PFSK-1 (cell line): Measurements from ENCODE around the gene PIEZO2.

Experiments used
- FOXP2 ChIP-seq: optimal IDR thresholded peaks from 2 replicates; pipeline ENCODE3; 2011; ENCODE audit warnings: borderline replicate concordance, control low read depth, inconsistent platforms; ENCODE audit not compliant: insufficient read depth; ENCODE audit errors: extremely low read length, extremely low read depth
- POLR2AphosphoS5 ChIP-seq: IDR thresholded peaks from 2 replicates; pipeline ENCODE4 v1.6.1; 2012; ENCODE audit warnings: low read depth, mild to moderate bottlenecking, control low read depth, low read length, moderate library complexity
- REST ChIP-seq, 2 experiments: IDR thresholded peaks; 2 replicates each; pipeline versions ENCODE4 v1.6.1 to v1.8.0; 2011 to 2012; ENCODE audit warnings: low read depth in 2 of 2, low read length in 2 of 2, control low read depth in 1 of 2, inconsistent platforms in 1 of 2, mild to moderate bottlenecking in 1 of 2, moderate library complexity in 1 of 2; ENCODE audit not compliant: insufficient read depth in 1 of 2
- SIN3A ChIP-seq: IDR thresholded peaks from 2 replicates; pipeline ENCODE4 v1.6.1; 2012; ENCODE audit warnings: mild to moderate bottlenecking, low read length, moderate library complexity, borderline replicate concordance; ENCODE audit not compliant: insufficient read depth
- TAF1 ChIP-seq: IDR thresholded peaks from 2 replicates; pipeline ENCODE4 v1.6.1; 2012; ENCODE audit warnings: low read length, control low read depth, borderline replicate concordance; ENCODE audit not compliant: insufficient read depth

Gene PIEZO2

GRCh38 chr18:11148680-11149440 lies 509 bp downstream of the PIEZO2 start:
- TF ChIP-seq SIN3A (no peak), REST (IDR thresholded peaks at IDR 0.05; ENCODE audit: insufficient read depth in 1 of 2, low read depth in 2 of 2, low read length in 2 of 2) (no peak), TAF1 (no peak), FOXP2 (no peak), POLR2AphosphoS5 (no peak)

- TF ChIP-seq TAF1: no peak
- no peak for TF ChIP-seq SIN3A
- TF ChIP-seq FOXP2: no peak
- no peak for TF ChIP-seq POLR2AphosphoS5
- no peak for TF ChIP-seq REST (IDR thresholded peaks at IDR 0.05; ENCODE audit: insufficient read depth in 1 of 2, low read depth in 2 of 2, low read length in 2 of 2)
These were observed 1.2 kb downstream of the PIEZO2 start for GRCh38 chr18:11147962-11148679.

- no peak for TF ChIP-seq POLR2AphosphoS5
- no peak for TF ChIP-seq FOXP2
- no peak for TF ChIP-seq TAF1
- no peak for TF ChIP-seq REST (IDR thresholded peaks at IDR 0.05; ENCODE audit: insufficient read depth in 1 of 2, low read depth in 2 of 2, low read length in 2 of 2)
- TF ChIP-seq SIN3A: no peak
These were observed 1.9 kb downstream of the PIEZO2 start for GRCh38 chr18:11147371-11147951.

GRCh38 chr18:11146947-11147345 lies 2.4 kb downstream of the PIEZO2 start:
- TF ChIP-seq POLR2AphosphoS5 (no peak), SIN3A (no peak), FOXP2 (no peak), REST (IDR thresholded peaks at IDR 0.05; ENCODE audit: insufficient read depth in 1 of 2, low read depth in 2 of 2, low read length in 2 of 2) (no peak), TAF1 (no peak)
